K562 treated with DMSO at 1 percent for 4 hours (cell line): Measurements from ENCODE around the gene SIGLEC10. TPM values are rescaled to one million over a fixed set of nuclear protein-coding genes. Genes with fewer than 3 reads are reported as not detected.

Experiments used
- total RNA-seq: library from RNA; unstranded; fragments of 300-600 nt; gene quantifications from 2 replicates; pipeline ENCODE4 v1.2.3, GENCODE V29; 2022; ENCODE audit not compliant: insufficient read depth

The SIGLEC10 gene, protein sequence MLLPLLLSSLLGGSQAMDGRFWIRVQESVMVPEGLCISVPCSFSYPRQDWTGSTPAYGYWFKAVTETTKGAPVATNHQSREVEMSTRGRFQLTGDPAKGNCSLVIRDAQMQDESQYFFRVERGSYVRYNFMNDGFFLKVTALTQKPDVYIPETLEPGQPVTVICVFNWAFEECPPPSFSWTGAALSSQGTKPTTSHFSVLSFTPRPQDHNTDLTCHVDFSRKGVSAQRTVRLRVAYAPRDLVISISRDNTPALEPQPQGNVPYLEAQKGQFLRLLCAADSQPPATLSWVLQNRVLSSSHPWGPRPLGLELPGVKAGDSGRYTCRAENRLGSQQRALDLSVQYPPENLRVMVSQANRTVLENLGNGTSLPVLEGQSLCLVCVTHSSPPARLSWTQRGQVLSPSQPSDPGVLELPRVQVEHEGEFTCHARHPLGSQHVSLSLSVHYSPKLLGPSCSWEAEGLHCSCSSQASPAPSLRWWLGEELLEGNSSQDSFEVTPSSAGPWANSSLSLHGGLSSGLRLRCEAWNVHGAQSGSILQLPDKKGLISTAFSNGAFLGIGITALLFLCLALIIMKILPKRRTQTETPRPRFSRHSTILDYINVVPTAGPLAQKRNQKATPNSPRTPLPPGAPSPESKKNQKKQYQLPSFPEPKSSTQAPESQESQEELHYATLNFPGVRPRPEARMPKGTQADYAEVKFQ
- 1.2 and 2.5 TPM in 2 replicates for total RNA-seq

DNA sequence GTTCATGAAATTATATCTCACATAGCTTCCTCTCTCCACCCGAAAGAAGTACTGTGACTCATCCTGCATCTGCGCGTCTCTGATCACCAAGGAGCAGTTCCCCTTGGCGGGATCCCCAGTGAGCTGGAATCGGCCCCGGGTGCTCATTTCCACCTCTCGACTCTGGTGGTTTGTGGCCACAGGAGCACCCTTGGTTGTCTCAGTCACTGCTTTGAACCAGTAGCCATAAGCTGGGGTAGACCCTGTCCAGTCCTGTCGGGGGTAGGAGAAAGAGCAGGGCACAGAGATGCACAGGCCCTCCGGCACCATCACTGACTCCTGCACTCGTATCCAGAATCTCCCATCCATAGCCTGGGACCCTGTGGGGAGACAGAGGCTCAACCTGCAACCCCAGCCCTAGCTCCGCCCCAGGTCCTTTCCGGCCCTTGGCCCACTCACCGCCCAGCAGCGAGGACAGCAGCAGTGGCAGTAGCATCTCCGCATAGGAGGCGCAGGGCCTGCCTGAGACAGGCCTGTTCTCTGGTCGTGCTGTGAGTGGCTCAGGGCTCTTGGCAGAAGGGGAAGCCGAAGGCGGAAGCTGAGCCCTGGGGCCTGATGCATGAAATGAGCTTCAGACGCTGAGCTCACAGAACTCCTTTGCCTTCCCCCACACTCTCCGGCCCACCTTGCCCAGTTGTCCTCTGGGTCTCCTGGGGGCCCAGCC is at the start of gene SIGLEC10:
TSS of gene SIGLEC10 (minus strand) at position 536 of the 703 bp plus-strand sequence. CDS start at position 475, 61 bp downstream.

GRCh38 chr19:51458051-51458645 is 40.7 kb upstream of the SIGLEC10 start, which contains the start of gene SIGLEC8:
TSS of gene SIGLEC8 (minus strand) at chr19:51458454. CDS start at chr19:51458387, 67 bp downstream.

GRCh38 chr19:51387924-51388389 is 29.5 kb downstream of the SIGLEC10 start, which contains the start of gene LIM2:
TSS of gene LIM2 (minus strand) at chr19:51387974. CDS start at chr19:51387443, 531 bp downstream.

GRCh38 chr19:51372649-51373504 is 44.6 kb downstream of the SIGLEC10 start, which contains the start of gene NKG7:
TSS of gene NKG7 (minus strand) at chr19:51372654. CDS start at chr19:51372535, 119 bp downstream.

DNA sequence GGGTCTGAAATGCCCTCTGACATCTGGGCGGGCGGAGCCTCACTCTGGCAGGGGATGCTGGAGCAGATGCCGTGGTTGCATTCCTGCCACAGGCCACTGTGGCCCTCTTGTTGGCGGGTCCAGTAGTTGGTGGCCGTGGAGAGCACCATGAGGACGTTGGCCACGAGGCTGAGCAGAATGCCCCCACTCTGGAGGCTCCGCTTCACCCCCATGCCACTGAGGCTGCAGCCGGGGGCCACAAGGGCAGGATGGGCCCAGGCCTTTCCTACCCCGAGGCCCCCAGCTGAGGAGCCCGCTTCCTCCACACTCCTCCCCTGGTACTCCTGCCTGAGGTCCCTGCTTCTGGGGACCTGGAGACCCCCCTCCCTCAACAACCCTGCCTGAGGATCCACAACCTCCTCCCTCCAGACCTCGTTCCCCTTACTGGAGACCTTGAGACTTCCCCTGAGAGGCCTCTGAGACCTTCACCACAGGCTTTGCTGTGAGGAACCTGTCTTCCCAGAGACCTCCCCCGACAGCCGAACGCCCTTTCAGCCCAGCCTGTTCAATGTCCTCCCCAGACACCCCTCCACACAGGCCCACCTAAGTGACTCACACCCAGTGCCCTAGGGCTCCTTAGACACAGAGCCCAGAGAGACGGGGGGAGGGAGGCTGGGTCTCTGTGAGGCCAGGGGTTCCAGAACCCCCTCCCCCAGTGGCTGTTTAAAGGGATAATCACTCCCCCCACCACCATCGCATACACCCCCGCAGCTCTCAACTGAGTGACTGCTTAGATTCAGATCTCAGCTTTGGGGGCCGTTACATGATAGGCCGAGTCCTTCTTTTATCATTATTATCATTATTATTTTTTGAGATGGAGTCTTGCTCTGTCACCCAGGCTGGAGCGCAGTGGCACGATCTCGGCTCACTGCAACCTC is 48.8 kb downstream of the SIGLEC10 start, which contains the start of gene CLDND2:
TSS of gene CLDND2 (minus strand) at position 638 of the 917 bp plus-strand sequence. CDS start at position 212, 426 bp downstream.

GRCh38 chr19:51365965-51366388 is 51.5 kb downstream of the SIGLEC10 start, which contains the start of gene ETFB:
TSS of gene ETFB (minus strand) at chr19:51366388. CDS start at chr19:51366326, 62 bp downstream.

Other genes with a start within 250 kb of the SIGLEC10 start
- 58.9 and 71.8 TPM in 2 replicates for gene CD33, start 192.6 kb downstream of the SIGLEC10 start, total RNA-seq
- not detected in 2 replicates for gene SIGLECL1, start 166.6 kb downstream of the SIGLEC10 start, total RNA-seq
- gene IGLON5, start 106.0 kb downstream of the SIGLEC10 start, total RNA-seq: 0.30 TPM in 1 of 2 replicates, not detected in the other
- gene VSIG10L, start 75.5 kb downstream of the SIGLEC10 start, total RNA-seq: 4.1 and 9.1 TPM in 2 replicates
- gene ETFB, start 51.3 kb downstream of the SIGLEC10 start, total RNA-seq: 198 and 249 TPM in 2 replicates
- gene CLDND2, start 48.6 kb downstream of the SIGLEC10 start, total RNA-seq: not detected in 2 replicates
- gene NKG7, start 45.0 kb downstream of the SIGLEC10 start, total RNA-seq: not detected in 2 replicates
- not detected in 2 replicates for gene LIM2, start 29.7 kb downstream of the SIGLEC10 start, total RNA-seq
- 1.6 TPM in 1 of 2 replicates, not detected in the other for gene C19orf84, start 27.1 kb downstream of the SIGLEC10 start, total RNA-seq
- gene SIGLEC8, start 40.8 kb upstream of the SIGLEC10 start, total RNA-seq: 0.69 and 0.85 TPM in 2 replicates
- not detected in 2 replicates for gene CEACAM18, start 60.9 kb upstream of the SIGLEC10 start, total RNA-seq
- 1.2 and 1.5 TPM in 2 replicates for gene SIGLEC12, start 84.2 kb upstream of the SIGLEC10 start, total RNA-seq
- gene SIGLEC6, start 114.0 kb upstream of the SIGLEC10 start, total RNA-seq: 32.0 and 34.1 TPM in 2 replicates
- gene ZNF175, start 153.6 kb upstream of the SIGLEC10 start, total RNA-seq: 7.6 and 12.7 TPM in 2 replicates
- gene SIGLEC5, start 212.8 kb upstream of the SIGLEC10 start, total RNA-seq: 0.92 TPM in 1 of 2 replicates, not detected in the other
- gene SIGLEC14, start 229.2 kb upstream of the SIGLEC10 start, total RNA-seq: 0.58 TPM in 1 of 2 replicates, not detected in the other